Colonic mucosa (tissue), 4 donors: Measurements from ENCODE around the gene DEFB114. TPM values are rescaled to one million over a fixed set of nuclear protein-coding genes. Genes with fewer than 3 reads are reported as not detected.
"Not testable (repeated sequence)": the region's sequence is repeated elsewhere in the genome, so short reads cannot be mapped to it uniquely, and the experiment has no call there.

Source experiments
- DNase-seq: peaks from one replicate; pipeline ENCODE4 v3.0.0-alpha.2; 2020
- H3K27ac ChIP-seq: fragments of 200-600 bp; one replicate; pipeline ENCODE4 v1.8.0; 2021
- H3K27me3 ChIP-seq: fragments of 200-600 bp; one replicate; pipeline ENCODE4 v1.8.0; 2021
- H3K36me3 ChIP-seq: fragments of 200-600 bp; one replicate; pipeline ENCODE4 v1.8.0; 2021
- H3K4me1 ChIP-seq: fragments of 200-600 bp; one replicate; pipeline ENCODE4 v1.8.0; 2021; ENCODE audit warnings: mild to moderate bottlenecking
- H3K4me3 ChIP-seq: fragments of 200-600 bp; one replicate; pipeline ENCODE4 v1.8.0; 2021
- H3K9ac ChIP-seq, 2 donors: one replicate each; pipeline ENCODE4 v1.7.0; 2013; ENCODE audit warnings: control low read depth in 2 of 2, low read depth in 2 of 2, low read length in 2 of 2
- H3K9me3 ChIP-seq: fragments of 200-600 bp; one replicate; pipeline ENCODE4 v1.8.0; 2021
- intact Hi-C: fragments of 100-400 bp; cut with DNase I; formaldehyde crosslinking; loops from one replicate; pipeline ENCODE4 v1.14.1; 2022
- total RNA-seq, 2 donors: library from RNA; stranded (reverse); fragmentation: NEBNext Ultra II Directional in 1 of 2; extraction: Animal tissue kit (Norgen Biotek cat#: 25700) in 1 of 2; gene quantifications; one replicate each; pipeline ENCODE4 v1.2.1, GENCODE V29; 2021
- TF ChIP-seq, protein P1 (sequence below): fragments of 200-600 bp; IDR thresholded peaks from one replicate; pipeline ENCODE4 v1.8.0; 2022; ENCODE audit warnings: antibody characterized with exemption, mild to moderate bottlenecking
- donor health status: healthy.
- donor health status: DM: no; HTN: no; CAD: no.
- donor health status: DM: no; HTN: no; CAD: no.

The DEFB114 gene
- total RNA-seq, 2 donors from 2014 or later: not detected

- Histone ChIP-seq H3K36me3 (no peaks in the 10 kb centered on the region), H3K4me3 (no peak overlapping the region), H3K27ac (no peak overlapping the region), H3K27me3 (no peaks in the 10 kb centered on the region), H3K9me3 (no peaks in the 10 kb centered on the region), H3K4me1 (no peaks in the 10 kb centered on the region), H3K9ac (no peak overlapping the region)
- DNase-seq: no peak
- TF ChIP-seq, protein P1, sequence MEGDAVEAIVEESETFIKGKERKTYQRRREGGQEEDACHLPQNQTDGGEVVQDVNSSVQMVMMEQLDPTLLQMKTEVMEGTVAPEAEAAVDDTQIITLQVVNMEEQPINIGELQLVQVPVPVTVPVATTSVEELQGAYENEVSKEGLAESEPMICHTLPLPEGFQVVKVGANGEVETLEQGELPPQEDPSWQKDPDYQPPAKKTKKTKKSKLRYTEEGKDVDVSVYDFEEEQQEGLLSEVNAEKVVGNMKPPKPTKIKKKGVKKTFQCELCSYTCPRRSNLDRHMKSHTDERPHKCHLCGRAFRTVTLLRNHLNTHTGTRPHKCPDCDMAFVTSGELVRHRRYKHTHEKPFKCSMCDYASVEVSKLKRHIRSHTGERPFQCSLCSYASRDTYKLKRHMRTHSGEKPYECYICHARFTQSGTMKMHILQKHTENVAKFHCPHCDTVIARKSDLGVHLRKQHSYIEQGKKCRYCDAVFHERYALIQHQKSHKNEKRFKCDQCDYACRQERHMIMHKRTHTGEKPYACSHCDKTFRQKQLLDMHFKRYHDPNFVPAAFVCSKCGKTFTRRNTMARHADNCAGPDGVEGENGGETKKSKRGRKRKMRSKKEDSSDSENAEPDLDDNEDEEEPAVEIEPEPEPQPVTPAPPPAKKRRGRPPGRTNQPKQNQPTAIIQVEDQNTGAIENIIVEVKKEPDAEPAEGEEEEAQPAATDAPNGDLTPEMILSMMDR: no peak
- intact Hi-C loops: no loop called here
These were observed 13.6 kb downstream of the DEFB114 start for GRCh38 chr6:49950415-49950751.

- H3K9ac ChIP-seq: no peak overlapping the region
- intact Hi-C loops: no loop called here
- no peaks in the 10 kb centered on the region for H3K9me3 ChIP-seq
- TF ChIP-seq, protein P1: no peak
- H3K36me3 ChIP-seq: no peaks in the 10 kb centered on the region
- H3K27ac ChIP-seq: no peak overlapping the region
- no peak for DNase-seq
- H3K27me3 ChIP-seq: no peaks in the 10 kb centered on the region
- H3K4me3 ChIP-seq: no peak overlapping the region
- no peaks in the 10 kb centered on the region for H3K4me1 ChIP-seq
These were observed 14.9 kb downstream of the DEFB114 start for GRCh38 chr6:49949062-49949461.

GRCh38 chr6:49946835-49947234 is 17.1 kb downstream of the DEFB114 start:
- no peaks in the 10 kb centered on the region for H3K4me1 ChIP-seq
- H3K27me3 ChIP-seq: no peaks in the 10 kb centered on the region
- TF ChIP-seq, protein P1: no peak
- DNase-seq: no peak
- H3K9ac ChIP-seq: no peak overlapping the region
- no peaks in the 10 kb centered on the region for H3K36me3 ChIP-seq
- H3K9me3 ChIP-seq: no peaks in the 10 kb centered on the region
- H3K27ac ChIP-seq: no peak overlapping the region
- intact Hi-C loops: no loop called here
- H3K4me3 ChIP-seq: no peak overlapping the region

GRCh38 chr6:49944068-49944467 is 19.9 kb downstream of the DEFB114 start:
- H3K4me3 ChIP-seq, DNase-seq, intact Hi-C loops, H3K4me1 ChIP-seq, H3K27me3 ChIP-seq, H3K9ac ChIP-seq, H3K27ac ChIP-seq, H3K9me3 ChIP-seq, H3K36me3 ChIP-seq: not testable (repeated sequence)

GRCh38 chr6:49939993-49940498 is 23.9 kb downstream of the DEFB114 start:
- no peak overlapping the region for H3K9ac ChIP-seq
- H3K27me3 ChIP-seq: no peaks in the 10 kb centered on the region
- no peak overlapping the region for H3K27ac ChIP-seq
- no peaks in the 10 kb centered on the region for H3K4me1 ChIP-seq
- no peak overlapping the region for H3K4me3 ChIP-seq
- no peaks in the 10 kb centered on the region for H3K9me3 ChIP-seq
- no peaks in the 10 kb centered on the region for H3K36me3 ChIP-seq
- intact Hi-C loops: no loop called here
- TF ChIP-seq, protein P1: no peak
- DNase-seq: no peak

DNA sequence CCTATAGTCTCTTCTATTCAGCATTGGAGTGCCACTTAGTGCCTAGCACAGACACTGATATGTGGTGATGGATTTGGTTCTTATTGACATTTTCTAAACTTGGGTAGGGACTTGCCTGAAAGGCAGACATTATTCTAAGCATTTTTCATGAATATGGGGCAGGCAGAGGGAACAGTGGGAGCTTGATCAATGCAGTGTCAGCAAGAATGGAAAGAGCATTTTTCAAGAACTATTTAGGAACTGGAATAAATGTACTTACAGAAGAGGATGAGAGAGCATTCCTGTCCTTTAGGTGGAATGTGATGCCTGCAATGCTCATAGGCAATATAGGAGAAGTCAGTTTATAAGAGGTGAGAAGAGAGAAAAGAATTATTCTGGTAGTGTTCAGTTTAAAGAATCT is 26.2 kb downstream of the DEFB114 start:
- no peaks in the 10 kb centered on the region for H3K4me1 ChIP-seq
- TF ChIP-seq, protein P1: no peak
- no peak overlapping the region for H3K4me3 ChIP-seq
- no peak for DNase-seq
- no peak overlapping the region for H3K27ac ChIP-seq
- intact Hi-C loops: no loop called here
- no peaks in the 10 kb centered on the region for H3K36me3 ChIP-seq
- H3K9ac ChIP-seq: no peak overlapping the region
- no peaks in the 10 kb centered on the region for H3K9me3 ChIP-seq
- no peaks in the 10 kb centered on the region for H3K27me3 ChIP-seq
